HG03442 (cell line): ENCODE results near the gene CX3CL1.

Source experiments
- ATAC-seq: cut with Tn5 transposase; IDR thresholded peaks from one replicate; pipeline ENCODE4 v1.9.1; 2021; ENCODE audit warnings: mild to moderate bottlenecking, moderate library complexity; ENCODE audit not compliant: unreplicated experiment

Gene CX3CL1

DNA sequence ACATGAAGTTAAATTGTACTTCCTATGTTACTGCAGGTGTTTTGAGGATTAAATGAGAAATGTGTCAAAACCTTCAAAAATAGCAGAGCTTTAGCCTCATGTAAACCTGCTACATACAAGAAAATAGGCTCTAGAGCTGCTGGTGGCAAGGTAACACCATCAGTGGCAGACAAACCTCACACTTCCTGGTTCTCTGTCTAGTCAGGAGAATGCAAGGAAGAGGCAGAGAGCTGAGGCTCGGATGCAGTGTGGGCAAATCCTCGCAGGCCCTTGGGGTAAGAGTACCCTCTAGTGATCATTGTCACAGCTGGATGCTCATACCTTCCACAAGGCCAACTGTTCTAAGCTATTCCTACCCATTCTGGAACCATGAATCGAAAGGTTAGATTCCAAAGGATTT lies 60.7 kb downstream of the CX3CL1 start:
- ATAC-seq: no peak

DNA sequence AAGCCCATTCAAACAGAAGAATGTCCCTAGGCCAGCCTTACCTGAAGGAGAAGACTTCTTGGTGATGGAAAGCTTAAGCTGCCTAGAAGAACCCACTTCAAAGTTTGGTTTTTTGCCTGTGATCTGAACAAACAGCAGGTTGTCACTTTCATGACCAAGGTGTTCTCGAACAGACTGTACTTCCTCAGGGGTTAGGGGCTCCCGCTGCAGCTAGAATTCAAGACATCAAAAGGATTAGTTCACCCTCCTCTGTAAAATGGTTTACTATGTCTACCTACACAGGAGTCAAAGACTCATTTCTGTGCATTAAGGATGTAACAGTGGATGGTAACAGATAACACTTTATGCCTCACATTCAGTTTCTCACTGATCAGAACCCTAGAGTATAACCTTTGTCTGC lies 61.7 kb downstream of the CX3CL1 start:
- ATAC-seq: no peak
